GM12878 (cell line): ENCODE data around the gene DTX1. TPM values are rescaled to one million over a fixed set of nuclear protein-coding genes. Genes with fewer than 3 reads are reported as not detected.

ENCODE experiments used
- ATAC-seq: fragments of 200-7000 bp; cut with Tn5 transposase; 3 replicates; pipeline ENCODE4 v1.9.1; 2020; ENCODE audit warnings: mild to moderate bottlenecking, moderate library complexity
- BruUV-seq: library from RNA; stranded (reverse); fragments of 400-500 nt; replicated peaks from 2 replicates; lab custom pipeline; 2021; lab: Mats Ljungman, UMichigan
- CTCF ChIA-PET: fragments of 300-600 bp; sonication (Branson Sonifier 250); formaldehyde crosslinking; extraction: SDS; loops from one replicate; lab custom pipeline; 2021; ENCODE audit warnings: inconsistent platforms; lab: Yijun Ruan, JAX
- POLR2A ChIA-PET: fragments of 350-600 bp; formaldehyde crosslinking; extraction: SDS; loops from one replicate; lab custom pipeline; 2021; ENCODE audit warnings: inconsistent platforms; lab: Charles Lee
- RAD21 ChIA-PET: fragments of 300-600 bp; sonication (Branson Sonifier 250); formaldehyde crosslinking; loops from one replicate; lab custom pipeline; 2023; ENCODE audit warnings: antibody characterized with exemption; ENCODE audit not compliant: unreplicated experiment; lab: Charles Lee
- SMC1A ChIA-PET: fragments of 300-600 bp; sonication (Branson Sonifier 250); formaldehyde crosslinking; loops from one replicate; lab custom pipeline; 2023; ENCODE audit not compliant: unreplicated experiment, uncharacterized antibody; lab: Charles Lee
- DNase-seq: peaks from one replicate; pipeline ENCODE4 v3.0.0-alpha.2; 2011; ENCODE audit warnings: low read depth, low spot score
- FAIRE-seq: peaks from 3 replicates; lab custom pipeline; 2011; peaks lifted over from hg19 to GRCh38; lab: Jason Lieb, UNC
- H2AFZ ChIP-seq: 2 replicates; pipeline ENCODE4 v1.6.0; 2011; ENCODE audit warnings: low read depth, low read length, control low read depth; ENCODE audit not compliant: control insufficient read depth
- H3K27ac ChIP-seq: 2 replicates; pipeline ENCODE4 v1.5.1; 2011; ENCODE audit warnings: control low read depth; ENCODE audit not compliant: control insufficient read depth, insufficient read depth
- H3K27me3 ChIP-seq, 2 experiments: replicated peaks in 1 of 2; 2 replicates each; pipeline versions ENCODE4 v1.6.0 to v1.6.1; 2011; ENCODE audit warnings: low read length in 1 of 2; ENCODE audit not compliant: control insufficient read depth in 2 of 2, insufficient read depth in 2 of 2
- H3K36me3 ChIP-seq, 2 experiments: 2 replicates each; pipeline ENCODE4 v1.5.1; 2011; ENCODE audit warnings: low read length in 1 of 2; ENCODE audit not compliant: control insufficient read depth in 2 of 2, insufficient read depth in 2 of 2
- H3K4me1 ChIP-seq: 2 replicates; pipeline ENCODE4 v1.6.1; 2011; ENCODE audit warnings: mild to moderate bottlenecking, low read length, moderate library complexity, mixed read lengths; ENCODE audit not compliant: control insufficient read depth, insufficient read depth
- H3K4me2 ChIP-seq: 2 replicates; pipeline ENCODE4 v1.6.0; 2011; ENCODE audit warnings: control low read depth; ENCODE audit not compliant: control insufficient read depth, insufficient read depth
- H3K4me3 ChIP-seq: fragments of 200-600 bp; sonication (generic); 2 replicates; pipeline ENCODE4 v1.5.1; 2016
- H3K79me2 ChIP-seq: 2 replicates; pipeline ENCODE4 v1.6.0; 2011; ENCODE audit warnings: low read length; ENCODE audit not compliant: control insufficient read depth, insufficient read depth
- H3K9ac ChIP-seq: 2 replicates; pipeline ENCODE4 v1.8.0; 2011; ENCODE audit warnings: low read length, control low read depth, mixed read lengths; ENCODE audit not compliant: control insufficient read depth, insufficient read depth
- H3K9me3 ChIP-seq: replicated peaks from 3 replicates; pipeline ENCODE4 v1.5.1; 2011; ENCODE audit warnings: mild to moderate bottlenecking, low read length; ENCODE audit not compliant: control insufficient read depth, insufficient read depth
- H4K20me1 ChIP-seq: 2 replicates; pipeline ENCODE4 v1.6.0; 2011; ENCODE audit not compliant: control insufficient read depth, insufficient read depth
- HSF1 ChIP-seq: fragments of 150-350 bp; IDR thresholded peaks from 2 replicates; pipeline ENCODE4 v1.6.1; 2014; ENCODE audit warnings: mild to moderate bottlenecking, low read depth, low read length
- IRF4 ChIP-seq: IDR thresholded peaks from 2 replicates; pipeline ENCODE4 v1.6.1; 2011; ENCODE audit warnings: low read depth, low read length
- MTA2 ChIP-seq: fragments of 450-650 bp; IDR thresholded peaks from 2 replicates; pipeline ENCODE4 v1.6.1; 2016; ENCODE audit warnings: low read depth, mild to moderate bottlenecking, moderate library complexity
- NFIC ChIP-seq: IDR thresholded peaks from 2 replicates; pipeline ENCODE4 v1.6.1; 2012; ENCODE audit warnings: low read depth, mild to moderate bottlenecking, inconsistent platforms, low read length, moderate library complexity
- RAD21 ChIP-seq: IDR thresholded peaks from 2 replicates; pipeline ENCODE4 v1.6.1; 2011; ENCODE audit warnings: mild to moderate bottlenecking, low read depth, low read length, moderate library complexity; ENCODE audit not compliant: insufficient read depth
- REST ChIP-seq: IDR thresholded peaks from 2 replicates; pipeline ENCODE4 v1.6.1; 2012; ENCODE audit warnings: mild to moderate bottlenecking, low read depth, low read length
- RUNX3 ChIP-seq: IDR thresholded peaks from 2 replicates; pipeline ENCODE4 v1.6.1; 2012; ENCODE audit warnings: low read length, inconsistent platforms
- SP1 ChIP-seq: IDR thresholded peaks from one replicate; pipeline ENCODE4 v1.6.1; 2011; ENCODE audit warnings: low read depth, low read length
- TCF7 ChIP-seq: IDR thresholded peaks from 2 replicates; pipeline ENCODE4 v1.6.1; 2014; ENCODE audit warnings: antibody characterized with exemption, borderline replicate concordance
- YBX1 ChIP-seq: fragments of 450-650 bp; IDR thresholded peaks from 2 replicates; pipeline ENCODE4 v1.6.1; 2016; ENCODE audit warnings: antibody characterized with exemption
- ZBTB40 ChIP-seq: fragments of 450-650 bp; IDR thresholded peaks from 2 replicates; pipeline ENCODE4 v1.6.1; 2016; ENCODE audit warnings: mild to moderate bottlenecking, moderate library complexity, borderline replicate concordance
- ZNF622 ChIP-seq: fragments of 450-650 bp; IDR thresholded peaks from 2 replicates; pipeline ENCODE4 v1.6.1; 2017; ENCODE audit warnings: mild to moderate bottlenecking, inconsistent platforms
- WGBS: methylation state at CpG from one replicate; pipeline ENCODE4 v1.1.6; 2016; ENCODE audit warnings: low lambda C conversion rate; ENCODE audit not compliant: insufficient replicate concordance, insufficient coverage; ENCODE audit errors: missing lambda C conversion rate; 5-methylcytosine and 5-hydroxymethylcytosine counted together
- in situ Hi-C: fragments of 300-500 bp; cut with MboI; formaldehyde crosslinking; loops from 9 replicates; pipeline ENCODE4 v1.14.3; 2018; ENCODE audit warnings: mixed read lengths
- intact Hi-C: fragments of 100-400 bp; cut with micrococcal nuclease; formaldehyde crosslinking; loops from one replicate; pipeline ENCODE4 v1.14.2; 2022; ENCODE audit not compliant: unreplicated experiment
- polyA plus RNA-seq, 11 experiments: library from polyadenylated mRNA; depleted of rRNA in 4 of 11; unstranded in 6 of 11; stranded (reverse) in 5 of 11; fragments of >200 nt; fragmentation: Nextera tagmentation in 4 of 11; fragmentation: Illumina TruSeq in 1 of 11; extraction: Ambion mirVana in 4 of 11; extraction: Trizol in 1 of 11; gene quantifications; 1 replicate in 1 of 11; 2 replicates in 10 of 11; pipeline versions ENCODE4 v1.2.1 to v1.2.3, GENCODE V29; 2011 to 2016; ENCODE audit warnings: inconsistent platforms in 2 of 11, missing spikeins in 2 of 11, low read depth in 1 of 11
- total RNA-seq, 4 experiments: library from RNA; depleted of rRNA in 3 of 4; stranded (reverse); fragments of >200 nt in 3 of 4; fragmentation: Illumina TruSeq in 1 of 4; extraction: Trizol in 1 of 4; gene quantifications; 2 replicates each; pipeline versions ENCODE4 v1.2.1 to v1.2.3, GENCODE V29; 2013 to 2021
- TF ChIP-seq, protein P1 (sequence below): fragments of 450-650 bp; conservative IDR thresholded peaks from 2 replicates; pipeline ENCODE4 v1.6.1; 2017; ENCODE audit warnings: mild to moderate bottlenecking, moderate library complexity

The DTX1 gene
- total and polyA plus RNA-seq, 10 of the 15 experiments (the other 5 are each of a cell fraction or from before 2014, with no cell fraction given): 0.09 to 2.8 (median 0.66) TPM

DNA sequence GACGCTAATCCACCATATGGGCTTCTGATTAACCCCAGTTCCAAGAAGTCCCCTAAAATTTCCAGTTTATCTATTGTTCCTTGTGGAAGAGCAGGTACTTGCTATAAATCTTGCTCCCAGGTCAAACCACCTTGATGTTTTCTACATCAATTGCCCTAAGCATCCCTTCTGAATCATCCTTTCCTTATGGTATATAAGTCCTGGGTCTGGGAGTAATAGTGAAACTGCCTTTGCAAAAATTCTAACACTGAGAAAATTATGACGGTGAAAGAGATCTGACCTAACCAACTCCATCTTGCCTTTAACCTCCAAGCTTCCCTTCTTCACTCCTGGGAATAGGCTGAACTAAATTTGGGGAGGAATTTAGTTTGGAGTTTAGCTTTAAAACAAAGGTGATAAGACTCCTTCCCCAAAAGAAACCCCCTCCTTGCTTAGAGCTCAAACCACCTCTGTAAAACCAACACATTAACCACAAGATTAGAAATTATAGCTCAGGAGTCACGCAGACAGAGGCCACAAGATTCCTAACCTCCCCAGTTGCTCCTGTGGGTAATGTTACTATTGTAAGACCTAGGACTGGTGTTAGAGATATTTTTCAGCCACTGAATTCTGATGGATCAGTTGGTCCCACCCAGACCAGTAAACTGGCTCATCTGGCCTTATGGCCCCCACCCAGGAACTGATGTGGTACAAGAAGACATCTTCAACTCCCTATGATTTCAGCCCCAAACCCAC lies 33.8 kb upstream of the DTX1 start:
- CTCF ChIA-PET: interaction anchor here (1.3 to 2.0 kb wide), 4 partner anchors 9 to 152 kb away, joined by 4 to 9 read pairs (median 5); no protein-coding TSS in a partner anchor
- Histone ChIP-seq H3K79me2 (no peaks in the 10 kb centered on the region), H3K9me3 (no peaks in the 10 kb centered on the region), H3K9ac (no peak overlapping the region), H2AFZ (no peak overlapping the region), H4K20me1 (no peaks in the 10 kb centered on the region), H3K36me3 (no peaks in the 10 kb centered on the region), H3K4me2 (no peak overlapping the region), H3K27ac (no peak overlapping the region), H3K4me3 (no peak overlapping the region), H3K27me3 (peaks cover 0 to 3% of the 10 kb centered on the region in 2 experiments; a peak in 2 of 4 replicates), H3K4me1 (no peaks in the 10 kb centered on the region)
- DNase-seq (no peak), ATAC-seq (no peak), FAIRE-seq (no peak)
- 48% methylated on average over 3 of the region's 3 CpGs for WGBS
- BruUV-seq: no TSS peak
- in situ Hi-C loops (no loop called here), intact Hi-C loops (no loop called here)
- RAD21 ChIA-PET: no interaction called here
- SMC1A ChIA-PET: interaction anchor here (0.9 to 1.9 kb wide), 4 partner anchors 13 to 69 kb away, joined by 3 to 7 read pairs (median 4); no protein-coding TSS in a partner anchor
- POLR2A ChIA-PET: no interaction called here
- no peak for TF ChIP-seq NFIC
- TF ChIP-seq RUNX3: no peak
- TF ChIP-seq, protein P1, sequence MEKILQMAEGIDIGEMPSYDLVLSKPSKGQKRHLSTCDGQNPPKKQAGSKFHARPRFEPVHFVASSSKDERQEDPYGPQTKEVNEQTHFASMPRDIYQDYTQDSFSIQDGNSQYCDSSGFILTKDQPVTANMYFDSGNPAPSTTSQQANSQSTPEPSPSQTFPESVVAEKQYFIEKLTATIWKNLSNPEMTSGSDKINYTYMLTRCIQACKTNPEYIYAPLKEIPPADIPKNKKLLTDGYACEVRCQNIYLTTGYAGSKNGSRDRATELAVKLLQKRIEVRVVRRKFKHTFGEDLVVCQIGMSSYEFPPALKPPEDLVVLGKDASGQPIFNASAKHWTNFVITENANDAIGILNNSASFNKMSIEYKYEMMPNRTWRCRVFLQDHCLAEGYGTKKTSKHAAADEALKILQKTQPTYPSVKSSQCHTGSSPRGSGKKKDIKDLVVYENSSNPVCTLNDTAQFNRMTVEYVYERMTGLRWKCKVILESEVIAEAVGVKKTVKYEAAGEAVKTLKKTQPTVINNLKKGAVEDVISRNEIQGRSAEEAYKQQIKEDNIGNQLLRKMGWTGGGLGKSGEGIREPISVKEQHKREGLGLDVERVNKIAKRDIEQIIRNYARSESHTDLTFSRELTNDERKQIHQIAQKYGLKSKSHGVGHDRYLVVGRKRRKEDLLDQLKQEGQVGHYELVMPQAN: no peak
- TF ChIP-seq RAD21: no peak
- TF ChIP-seq IRF4: no peak
- TF ChIP-seq ZNF622: no peak
- no peak for TF ChIP-seq SP1
- no peak for TF ChIP-seq REST
- TF ChIP-seq HSF1: no peak
- TF ChIP-seq ZBTB40: no peak
- TF ChIP-seq TCF7: no peak
- no peak for TF ChIP-seq MTA2
- no peak for TF ChIP-seq YBX1
